GM18499 (cell line): ENCODE data around the gene GGACT.
"Not testable (repeated sequence)": the region's sequence is repeated elsewhere in the genome, so short reads cannot be mapped to it uniquely, and the experiment has no call there.

Experiments used
- ATAC-seq: cut with Tn5 transposase; IDR thresholded peaks from one replicate; pipeline ENCODE4 v1.9.1; 2021; ENCODE audit warnings: moderate number of reproducible peaks; ENCODE audit not compliant: insufficient read depth, unreplicated experiment

Gene GGACT

GRCh38 chr13:100602493-100603111 is 14.0 kb upstream of the GGACT start:
- no peak for ATAC-seq

GRCh38 chr13:100601716-100602115 is 13.1 kb upstream of the GGACT start:
- ATAC-seq, result no peak

DNA sequence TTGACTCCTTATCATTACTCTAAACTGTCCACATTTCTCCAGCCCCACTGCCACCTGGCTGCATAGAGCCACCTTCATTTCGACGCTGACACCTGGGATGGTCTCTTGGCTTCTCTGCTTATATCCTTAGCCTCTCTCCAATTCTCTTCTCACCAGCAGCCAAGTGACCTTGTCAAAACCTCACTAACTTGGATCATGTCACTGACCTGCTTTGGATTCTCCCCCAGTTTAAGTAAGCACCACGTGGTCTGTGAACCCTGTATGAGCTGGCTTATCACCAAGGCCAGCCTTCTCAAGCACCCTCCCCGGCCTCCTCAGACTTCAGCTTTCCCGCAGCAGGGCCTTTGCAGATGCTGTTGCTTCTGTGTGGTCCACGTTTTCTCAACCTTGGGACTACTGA is 12.3 kb upstream of the GGACT start:
- no peak for ATAC-seq

DNA sequence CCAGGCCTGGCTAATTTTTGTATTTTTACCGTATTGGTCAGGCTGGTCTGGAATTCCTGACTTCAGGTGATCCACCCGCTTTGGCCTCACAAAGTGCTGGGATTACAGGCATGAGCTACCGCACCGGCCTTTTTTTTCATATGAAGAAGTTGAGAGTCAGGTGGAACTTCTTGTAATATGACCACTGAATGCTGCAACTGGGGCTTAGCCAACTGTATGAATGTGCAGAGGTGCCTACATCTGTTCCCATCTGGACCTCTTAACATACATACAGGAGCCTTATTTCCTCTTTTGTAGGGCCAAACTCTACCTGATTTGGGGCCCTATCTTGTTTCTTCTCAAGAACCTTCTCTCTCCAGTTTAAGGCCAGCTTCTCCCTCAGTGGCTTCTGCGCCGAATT is 11.9 kb upstream of the GGACT start:
- ATAC-seq, result no peak

DNA sequence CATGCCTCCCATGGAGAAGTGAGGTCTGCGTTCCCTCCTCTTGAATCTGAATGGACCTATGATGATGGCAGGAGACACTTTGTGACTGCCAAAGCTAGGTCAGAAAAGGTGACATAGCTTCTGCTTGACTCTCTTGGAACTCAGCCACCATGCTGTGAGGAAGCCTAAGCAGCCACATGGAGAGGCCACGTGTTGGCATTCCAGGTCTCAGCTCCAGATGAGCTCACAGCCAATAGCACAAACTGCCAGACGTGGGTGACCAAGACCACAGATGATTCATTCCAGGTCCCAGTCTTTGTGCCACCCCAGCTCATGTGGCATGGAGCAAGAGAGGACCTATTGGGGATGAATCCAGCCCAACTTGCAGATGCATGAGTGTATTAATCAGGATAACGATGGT is 8.7 kb upstream of the GGACT start:
- ATAC-seq, result no peak

DNA sequence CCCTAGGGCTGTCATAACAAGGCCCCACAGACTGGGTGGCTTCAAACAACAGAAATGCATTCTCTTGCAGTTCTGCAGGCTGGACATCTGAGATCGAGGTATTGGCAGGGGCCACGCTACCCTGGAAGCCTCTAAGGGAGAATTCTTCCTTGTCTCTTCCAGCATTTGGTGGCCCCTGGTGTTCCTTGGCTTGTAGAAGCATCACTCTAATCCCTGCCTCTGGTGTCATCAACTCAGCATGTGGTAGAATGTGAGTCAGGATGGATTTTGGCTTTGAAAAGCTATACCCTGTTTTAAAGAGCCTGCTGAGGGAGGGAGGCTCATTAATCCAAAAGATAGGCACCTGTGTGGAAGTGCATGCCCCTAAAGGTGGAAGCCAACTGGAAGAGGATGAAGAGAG is 7.9 kb upstream of the GGACT start:
- ATAC-seq, result no peak

- ATAC-seq, result no peak
These were observed 6.1 kb upstream of the GGACT start for GRCh38 chr13:100594731-100595130.

GRCh38 chr13:100594255-100594654 is 5.7 kb upstream of the GGACT start:
- no peak for ATAC-seq

DNA sequence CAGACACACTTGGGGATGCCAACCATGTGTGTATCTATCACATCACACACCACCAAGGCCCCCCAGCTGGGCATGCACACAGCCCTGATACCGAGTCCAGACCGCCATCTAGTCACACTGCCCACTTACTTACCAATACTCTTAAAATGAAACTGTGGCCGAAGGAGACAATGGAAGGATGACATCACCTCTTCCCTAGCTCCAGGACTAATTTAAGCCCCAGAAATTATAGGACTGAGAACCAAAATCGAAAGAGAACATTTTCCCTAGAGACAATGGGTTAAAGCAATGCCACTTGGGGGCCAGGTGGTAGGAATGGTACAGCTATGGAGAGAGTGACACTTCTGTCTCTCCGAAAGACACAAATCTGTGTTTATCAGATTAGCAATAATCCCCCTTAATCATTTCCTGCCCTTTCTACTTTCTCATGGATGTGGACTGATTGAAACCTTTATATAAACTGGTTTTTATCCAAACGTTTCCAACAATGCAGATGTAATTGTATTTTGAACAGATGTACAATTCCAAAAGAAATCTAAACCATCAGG is 663 bp upstream of the GGACT start:
- ATAC-seq, result no peak

DNA sequence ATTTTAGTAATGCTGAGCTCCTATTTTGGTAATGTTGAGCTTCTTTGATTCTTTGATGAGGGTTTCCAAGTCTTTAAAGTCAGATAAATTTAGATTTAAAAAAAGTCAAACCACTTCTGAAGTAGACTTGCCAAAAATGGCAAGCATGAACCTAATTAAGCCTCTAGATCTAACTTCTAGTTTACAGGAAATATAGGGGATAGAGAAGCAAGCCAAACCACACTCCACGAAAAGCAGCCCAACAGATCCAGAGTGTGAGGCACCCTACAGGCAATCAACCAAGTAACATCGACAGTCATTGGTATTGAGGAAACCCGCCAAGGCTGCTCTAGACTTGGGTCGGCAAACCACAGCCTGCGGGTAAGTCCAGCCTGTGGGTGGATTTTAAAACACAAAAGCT is 3.7 kb downstream of the GGACT start:
- no peak for ATAC-seq

DNA sequence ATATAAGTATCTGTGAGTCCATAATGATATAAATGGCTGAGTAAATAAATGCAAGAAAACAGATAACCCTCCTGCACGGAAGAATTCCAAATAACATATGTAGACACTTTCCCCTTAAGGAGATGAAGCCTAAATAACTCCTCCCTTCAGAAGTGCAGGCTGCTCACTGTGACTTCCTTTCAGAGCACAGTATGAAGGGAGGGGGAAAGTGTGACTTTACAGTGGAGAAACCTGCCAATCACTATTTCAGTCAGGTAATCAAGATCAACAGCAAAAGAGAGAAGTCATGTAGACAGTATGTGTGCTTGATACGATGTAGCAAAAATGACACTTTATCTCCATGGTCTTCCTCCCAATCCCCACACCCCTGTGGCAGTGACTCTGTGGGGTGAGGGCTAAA is 7.1 kb downstream of the GGACT start:
- no peak for ATAC-seq

- no peak for ATAC-seq
These were observed 7.6 kb downstream of the GGACT start for GRCh38 chr13:100581030-100581429.

- ATAC-seq, result no peak
These were observed 8.5 kb downstream of the GGACT start for GRCh38 chr13:100580045-100580444.

DNA sequence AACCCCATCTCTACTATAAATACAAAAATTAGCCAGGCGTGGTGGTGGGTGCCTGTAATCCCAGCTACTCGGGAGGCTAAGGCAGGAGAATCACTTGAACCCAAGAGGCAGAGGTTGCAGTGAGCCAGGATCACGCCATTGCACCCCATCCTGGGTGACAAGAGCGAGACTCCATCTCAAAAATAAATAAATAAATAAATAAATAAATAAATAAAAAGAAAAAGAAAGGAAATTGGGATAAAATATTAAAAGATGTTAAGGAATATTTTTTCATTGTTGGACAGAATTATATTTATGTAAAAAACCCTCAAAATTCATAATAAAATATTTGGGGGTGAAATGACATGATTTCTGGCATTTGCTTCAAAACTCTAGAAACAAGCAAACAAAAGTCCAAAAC is 11.3 kb downstream of the GGACT start:
- not testable (repeated sequence) for ATAC-seq

DNA sequence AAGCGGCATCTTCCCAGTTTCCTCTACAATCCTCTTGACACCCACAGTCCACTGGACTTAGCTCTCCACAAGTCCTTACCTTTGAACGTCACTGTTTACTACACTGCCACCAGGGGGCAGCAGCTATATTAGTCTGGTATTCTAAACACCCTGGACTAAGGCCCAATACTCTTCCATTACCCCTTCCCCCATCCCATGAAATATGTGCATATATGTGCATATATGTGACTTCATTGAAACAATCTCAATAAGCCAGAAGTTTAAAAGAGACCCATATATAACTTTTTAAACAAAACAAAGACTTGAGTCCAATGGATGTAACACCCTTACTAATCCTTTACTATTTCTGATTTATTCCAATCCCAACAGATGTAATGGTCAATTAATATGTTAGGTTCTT is 15.5 kb downstream of the GGACT start:
- ATAC-seq, result peak; percentile 93

DNA sequence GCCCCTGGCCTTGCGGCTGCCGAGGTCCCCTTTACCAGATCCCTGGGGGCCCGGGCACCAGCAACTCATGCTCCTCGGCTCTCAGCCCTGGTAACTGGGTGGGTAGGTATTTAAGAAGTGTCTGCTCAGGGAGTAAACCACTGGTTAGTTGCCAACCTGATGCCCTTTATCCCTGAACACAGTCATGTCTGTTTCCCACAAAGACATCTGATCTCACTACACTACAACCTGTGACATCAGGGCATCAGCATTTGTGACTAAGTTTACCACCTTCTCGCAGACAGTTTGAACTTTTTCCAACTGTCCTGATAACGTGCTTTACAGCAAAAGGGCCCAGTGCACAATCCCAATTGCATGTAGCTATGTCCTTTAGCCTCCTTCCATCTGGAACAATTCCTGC is 22.0 kb downstream of the GGACT start:
- no peak for ATAC-seq

DNA sequence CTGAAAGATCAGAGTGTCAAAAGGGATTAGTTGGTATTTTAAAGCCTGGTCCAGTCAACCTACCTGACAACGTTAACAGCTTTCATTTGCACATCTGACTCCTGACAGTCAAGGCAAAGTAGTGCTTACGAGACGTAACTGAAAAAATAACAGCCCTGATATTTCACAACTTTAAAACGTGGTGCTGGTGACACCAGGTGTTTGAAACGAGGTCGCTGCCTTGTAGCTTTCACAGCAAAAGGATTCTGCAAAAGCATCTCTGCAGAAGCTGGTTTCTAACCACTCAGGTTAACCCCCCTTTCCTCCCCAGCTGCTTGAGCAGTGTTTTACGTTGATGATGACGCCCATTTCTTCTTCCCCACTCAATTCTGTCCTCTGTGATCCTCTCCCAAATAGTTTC is 23.3 kb downstream of the GGACT start:
- no peak for ATAC-seq

GRCh38 chr13:100564444-100565223 is 24.0 kb downstream of the GGACT start:
- ATAC-seq, result no peak

- ATAC-seq, result no peak
These were observed 24.8 kb downstream of the GGACT start for GRCh38 chr13:100563779-100564178.

GRCh38 chr13:100561599-100562204 is 26.9 kb downstream of the GGACT start:
- ATAC-seq, result no peak

DNA sequence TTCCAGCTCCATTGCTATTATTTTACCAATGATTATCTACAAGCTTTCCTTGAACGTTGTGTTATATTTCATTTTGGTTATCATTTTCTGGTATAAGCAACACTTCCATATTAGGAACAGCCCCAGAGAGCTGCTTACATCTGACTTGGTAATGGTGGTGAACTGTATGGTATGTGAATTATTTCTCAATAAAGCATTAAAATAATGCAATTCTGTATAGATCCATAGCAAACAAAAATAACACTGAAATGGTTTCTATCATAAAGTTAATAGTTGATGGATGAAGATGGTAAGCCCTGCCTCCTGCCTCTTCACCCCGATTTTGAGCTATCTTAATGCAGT is 27.5 kb downstream of the GGACT start:
- no peak for ATAC-seq
